Myocyte (in vitro differentiated cells): Measurements from ENCODE around the gene TDRD6. TPM values are rescaled to one million over a fixed set of nuclear protein-coding genes. Genes with fewer than 3 reads are reported as not detected.
A peak's percentile ranks its signal among the peaks of the same experiment; 100 is the strongest.
"Not testable (repeated sequence)": the region's sequence is repeated elsewhere in the genome, so short reads cannot be mapped to it uniquely, and the experiment has no call there.

Source experiments
- DNase-seq: peaks from one replicate; pipeline ENCODE4 v3.0.0-alpha.2; 2012; ENCODE audit warnings: low read depth
- total RNA-seq: library from RNA; depleted of rRNA; stranded (reverse); fragments of >200 nt; gene quantifications from 2 replicates; pipeline ENCODE4 v1.2.3, GENCODE V29; 2014

Gene TDRD6
- total RNA-seq, 1 donor from 2014 or later: 0.03 TPM

DNA sequence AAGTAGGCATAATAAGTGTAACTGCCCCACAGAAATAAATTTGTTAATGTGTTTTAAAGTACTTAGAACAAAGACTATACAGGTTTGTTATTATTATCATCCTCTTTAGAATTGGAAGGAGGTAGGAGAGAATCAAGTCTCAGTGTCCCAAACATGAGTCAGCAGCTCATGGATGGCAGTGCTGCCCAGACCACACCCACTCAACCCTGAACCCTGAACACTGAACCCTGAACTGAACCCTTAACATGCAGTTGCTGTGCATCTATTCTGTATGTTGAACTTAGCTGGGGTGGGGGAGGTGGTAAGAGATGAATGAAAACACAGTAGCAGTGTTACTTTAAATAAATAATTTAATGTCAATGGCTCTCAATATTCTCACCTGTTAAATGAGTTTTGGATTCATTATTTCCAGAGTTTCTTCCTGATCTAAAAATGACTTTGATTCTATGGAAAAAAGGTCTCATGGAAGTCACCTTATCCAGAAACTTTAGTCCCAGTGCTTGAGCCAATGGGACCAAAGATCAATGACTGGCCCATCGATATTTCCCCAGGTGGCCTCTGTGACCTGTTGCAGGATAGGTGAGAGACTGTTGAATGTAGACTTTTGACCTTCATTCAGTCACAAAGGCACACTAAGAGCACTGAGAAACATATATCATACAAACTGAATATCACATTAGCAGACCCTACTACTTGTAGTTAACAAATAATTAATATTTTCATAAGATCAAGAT lies 55.9 kb downstream of the TDRD6 start:
- no peak for DNase-seq

GRCh38 chr6:46744159-46744725 lies 56.6 kb downstream of the TDRD6 start:
- not testable (repeated sequence) for DNase-seq

GRCh38 chr6:46745973-46746372 lies 58.3 kb downstream of the TDRD6 start:
- DNase-seq: no peak

DNA sequence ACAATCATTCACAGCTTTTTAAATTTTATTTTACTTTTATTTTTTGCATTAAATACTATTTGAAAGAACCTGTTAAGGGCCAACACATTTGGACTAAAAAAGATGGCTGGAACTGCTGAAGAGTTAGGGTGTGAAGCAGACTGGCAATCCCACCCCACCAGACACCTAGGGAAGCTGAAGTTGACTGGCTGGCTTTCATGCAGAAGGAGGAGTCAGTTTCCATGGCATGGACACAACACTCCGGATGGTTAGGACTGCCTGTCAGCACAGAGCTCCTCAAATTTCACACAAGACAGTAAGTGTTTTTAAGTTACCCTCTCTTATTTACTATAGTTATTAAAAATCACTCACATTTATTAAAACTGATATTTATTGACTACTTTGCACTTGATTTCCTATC lies 59.0 kb downstream of the TDRD6 start, which contains the start of gene ANKRD66:
Gene ANKRD66 (plus strand): TSS at position 238 of the 400 bp plus-strand sequence. CDS start 5,016 bp downstream, outside the sequence.
- peak; percentile 67 for DNase-seq

- no peak for DNase-seq
These were observed 61.3 kb downstream of the TDRD6 start for GRCh38 chr6:46748940-46749503.

GRCh38 chr6:46749731-46750130 lies 62.0 kb downstream of the TDRD6 start:
- DNase-seq: no peak

GRCh38 chr6:46751658-46752057 lies 64.0 kb downstream of the TDRD6 start:
- no peak for DNase-seq

Other genes starting within 250 kb of the TDRD6 start
- gene RCAN2, start 196.4 kb upstream of the TDRD6 start, total RNA-seq: 1.2 and 1.4 TPM in 2 replicates
- 0.24 and 1.4 TPM in 2 replicates for gene CYP39A1, start 35.1 kb upstream of the TDRD6 start, total RNA-seq
- 4.6 and 6.0 TPM in 2 replicates for gene SLC25A27, start 34.9 kb upstream of the TDRD6 start, total RNA-seq
- not detected in 2 replicates for gene PLA2G7, start 47.5 kb downstream of the TDRD6 start, total RNA-seq
- gene ANKRD66, start 59.0 kb downstream of the TDRD6 start, total RNA-seq: not detected in 2 replicates
- not detected in 2 replicates for gene MEP1A, start 105.5 kb downstream of the TDRD6 start, total RNA-seq
- 0.03 TPM in 1 of 2 replicates, not detected in the other for gene ADGRF5, start 234.1 kb downstream of the TDRD6 start, total RNA-seq